SH-SY5Y (cell line): ENCODE measurements around the gene DMD.

Experiments
- GATA2 ChIP-seq: IDR thresholded peaks from 2 replicates; pipeline ENCODE4 v1.6.1; 2011; ENCODE audit warnings: mild to moderate bottlenecking, low read depth, low read length
- GATA3 ChIP-seq: IDR thresholded peaks from 2 replicates; pipeline ENCODE4 v1.6.1; 2011; ENCODE audit warnings: low read depth, mild to moderate bottlenecking, low read length, moderate library complexity

GRCh38 chrX:31323658-31324057 is 1887.7 kb downstream of the DMD start:
- TF ChIP-seq GATA3, result no peak
- no peak for TF ChIP-seq GATA2
